Cortex of kidney (tissue), 1 donor: ENCODE data around the gene RNPEP.
"Not testable (repeated sequence)": the region's sequence is repeated elsewhere in the genome, so short reads cannot be mapped to it uniquely, and the experiment has no call there.

Experiments
- DNase-seq: peaks from one replicate; lab custom pipeline; 2025; lab: John Stamatoyannopoulos, UW

RNPEP gene, protein sequence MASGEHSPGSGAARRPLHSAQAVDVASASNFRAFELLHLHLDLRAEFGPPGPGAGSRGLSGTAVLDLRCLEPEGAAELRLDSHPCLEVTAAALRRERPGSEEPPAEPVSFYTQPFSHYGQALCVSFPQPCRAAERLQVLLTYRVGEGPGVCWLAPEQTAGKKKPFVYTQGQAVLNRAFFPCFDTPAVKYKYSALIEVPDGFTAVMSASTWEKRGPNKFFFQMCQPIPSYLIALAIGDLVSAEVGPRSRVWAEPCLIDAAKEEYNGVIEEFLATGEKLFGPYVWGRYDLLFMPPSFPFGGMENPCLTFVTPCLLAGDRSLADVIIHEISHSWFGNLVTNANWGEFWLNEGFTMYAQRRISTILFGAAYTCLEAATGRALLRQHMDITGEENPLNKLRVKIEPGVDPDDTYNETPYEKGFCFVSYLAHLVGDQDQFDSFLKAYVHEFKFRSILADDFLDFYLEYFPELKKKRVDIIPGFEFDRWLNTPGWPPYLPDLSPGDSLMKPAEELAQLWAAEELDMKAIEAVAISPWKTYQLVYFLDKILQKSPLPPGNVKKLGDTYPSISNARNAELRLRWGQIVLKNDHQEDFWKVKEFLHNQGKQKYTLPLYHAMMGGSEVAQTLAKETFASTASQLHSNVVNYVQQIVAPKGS

DNA sequence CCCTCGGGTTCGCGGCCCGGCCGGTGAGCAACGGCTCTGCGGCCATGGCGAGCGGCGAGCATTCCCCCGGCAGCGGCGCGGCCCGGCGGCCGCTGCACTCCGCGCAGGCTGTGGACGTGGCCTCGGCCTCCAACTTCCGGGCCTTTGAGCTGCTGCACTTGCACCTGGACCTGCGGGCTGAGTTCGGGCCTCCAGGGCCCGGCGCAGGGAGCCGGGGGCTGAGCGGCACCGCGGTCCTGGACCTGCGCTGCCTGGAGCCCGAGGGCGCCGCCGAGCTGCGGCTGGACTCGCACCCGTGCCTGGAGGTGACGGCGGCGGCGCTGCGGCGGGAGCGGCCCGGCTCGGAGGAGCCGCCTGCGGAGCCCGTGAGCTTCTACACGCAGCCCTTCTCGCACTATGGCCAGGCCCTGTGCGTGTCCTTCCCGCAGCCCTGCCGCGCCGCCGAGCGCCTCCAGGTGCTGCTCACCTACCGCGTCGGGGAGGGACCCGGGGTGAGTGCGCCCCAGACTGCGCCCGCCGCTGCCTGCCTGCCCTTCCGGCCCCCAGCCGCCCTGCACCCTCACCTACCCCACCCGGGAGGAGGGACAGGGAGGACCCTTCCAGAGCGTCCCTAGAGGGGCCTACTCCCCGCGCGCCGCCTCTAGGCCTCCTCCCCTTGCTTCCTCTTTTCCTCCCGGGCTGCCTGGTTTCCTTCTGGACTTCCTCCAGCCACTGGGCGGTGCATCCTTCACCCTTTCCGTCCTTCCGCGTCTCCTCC, at the start of gene RNPEP:
Gene RNPEP (plus strand): TSS at position 26 of the 757 bp plus-strand sequence. CDS start 19 bp downstream, at position 45.
- DNase-seq, result no peak

DNA sequence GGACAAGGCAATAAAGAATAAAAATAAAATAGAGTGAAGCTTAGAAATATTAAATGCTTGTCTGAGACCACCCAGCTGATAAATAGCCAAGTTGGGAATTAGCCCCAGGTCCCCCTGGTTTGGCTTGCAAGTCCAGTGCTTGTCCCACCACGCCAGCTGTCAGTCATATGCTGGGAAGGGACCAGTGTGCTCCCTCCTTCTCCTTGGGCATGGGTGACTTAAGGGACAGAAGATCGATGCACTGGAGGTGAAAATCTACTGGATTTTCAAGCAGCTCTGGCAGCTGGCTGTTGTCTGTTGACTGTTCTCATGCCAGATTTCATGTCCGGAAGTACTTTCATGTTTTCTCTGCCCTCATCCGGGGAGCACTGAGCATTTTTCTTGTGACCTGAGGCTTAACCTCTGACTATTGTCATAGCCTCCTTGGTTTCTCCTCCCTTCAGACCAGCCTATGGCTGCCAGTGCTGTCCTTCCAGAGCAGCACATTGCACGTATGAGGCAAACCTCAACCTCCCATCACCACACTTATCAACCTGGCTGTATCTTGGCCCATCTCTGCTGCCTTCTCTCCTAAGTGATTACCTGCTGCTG, 48.5 kb upstream of the RNPEP start:
- no peak for DNase-seq

DNA sequence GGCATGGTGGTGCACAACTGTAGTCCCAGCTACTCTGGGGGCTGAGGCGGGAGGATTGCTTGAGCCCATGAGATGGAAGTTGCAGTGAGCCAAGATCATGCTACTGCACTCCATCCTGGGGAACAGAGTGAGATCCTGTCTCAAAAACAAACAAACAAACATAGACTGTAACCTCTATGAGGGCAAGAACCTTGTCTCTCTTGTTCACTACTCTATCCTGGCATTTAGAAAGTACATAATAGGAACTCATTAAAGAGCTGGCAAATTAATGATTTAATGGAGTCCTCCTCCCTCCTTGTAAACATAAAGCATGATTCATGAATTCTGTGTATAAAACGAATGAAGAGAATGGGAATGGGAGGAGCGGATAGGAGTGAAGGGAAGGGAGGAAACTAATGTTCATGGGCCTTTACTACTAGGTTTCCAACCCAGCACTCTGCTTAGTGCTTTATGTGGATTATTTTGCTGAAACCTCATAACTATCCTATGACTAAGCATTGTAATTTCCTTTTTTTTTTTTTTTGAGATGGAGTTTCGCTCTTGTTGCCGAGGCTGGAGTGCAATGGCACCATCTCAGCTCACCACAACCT, 44.7 kb upstream of the RNPEP start:
- no peak for DNase-seq

DNA sequence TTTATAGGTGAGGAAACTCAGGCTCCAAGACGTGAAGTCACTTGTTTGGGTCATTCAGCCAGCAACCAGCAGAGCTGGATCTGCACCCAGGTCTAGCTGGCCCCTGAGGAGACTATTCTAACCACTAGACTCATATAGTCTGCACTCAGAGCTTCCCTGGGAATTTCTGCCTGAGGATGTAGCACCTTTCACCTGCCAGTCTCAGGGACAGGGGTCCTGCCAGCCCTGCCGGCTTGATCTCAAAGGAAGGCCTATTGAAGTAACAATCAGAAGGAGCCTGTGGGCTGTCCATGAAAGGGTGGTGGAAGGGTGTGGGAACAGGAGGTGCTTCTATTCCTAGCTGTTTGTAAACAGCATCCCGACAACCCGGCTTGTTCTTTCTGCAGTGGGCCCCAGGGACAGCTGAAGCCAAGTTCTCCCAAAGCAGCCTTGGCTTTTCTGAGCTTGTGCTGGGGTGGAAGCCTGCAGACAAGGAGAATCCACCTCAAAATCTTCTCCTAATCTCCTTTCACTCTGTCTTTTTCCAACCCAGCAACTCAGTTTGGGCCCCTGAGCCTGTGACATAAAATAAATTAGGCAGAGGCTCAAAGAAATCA, 43.9 kb upstream of the RNPEP start:
- no peak for DNase-seq

DNA sequence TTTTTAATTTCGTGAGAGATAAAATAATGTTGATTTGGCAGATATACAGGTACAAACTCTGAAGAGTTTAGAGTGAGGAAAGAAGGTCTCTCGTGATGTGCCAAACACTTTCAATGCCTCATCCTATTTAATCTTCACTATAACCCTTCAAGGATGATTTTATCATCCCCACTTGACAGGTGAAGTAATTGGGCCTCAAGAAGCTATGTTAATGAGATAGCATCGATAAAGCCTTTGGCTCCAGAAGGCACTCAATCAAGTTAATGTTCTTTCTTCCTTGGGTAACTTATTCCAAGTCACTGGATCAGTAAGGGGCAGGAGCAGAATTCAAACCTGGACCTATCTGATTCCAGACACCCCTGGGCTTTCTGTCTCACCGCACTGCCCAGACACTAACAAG, 43.3 kb upstream of the RNPEP start:
- DNase-seq, result no peak

DNA sequence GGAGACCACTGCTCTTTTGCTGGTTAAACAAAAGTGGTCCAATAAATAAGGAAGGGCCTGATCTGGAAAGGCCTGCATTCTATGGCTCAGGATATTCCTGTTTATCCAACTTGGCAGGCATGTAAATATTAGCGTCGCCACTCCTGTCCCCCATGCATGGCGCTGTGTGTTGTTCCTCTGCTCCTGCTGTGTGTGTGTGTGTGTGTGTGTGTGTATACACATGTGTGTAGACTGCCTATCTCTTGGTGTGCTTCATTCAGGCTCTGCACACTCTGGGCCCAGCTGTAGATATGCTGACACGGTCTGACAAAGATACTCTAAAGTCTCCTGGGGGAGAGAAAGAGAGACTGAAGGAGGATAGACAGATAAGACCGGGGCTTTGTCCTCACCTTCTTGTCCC, 42.9 kb upstream of the RNPEP start:
- no peak for DNase-seq

DNA sequence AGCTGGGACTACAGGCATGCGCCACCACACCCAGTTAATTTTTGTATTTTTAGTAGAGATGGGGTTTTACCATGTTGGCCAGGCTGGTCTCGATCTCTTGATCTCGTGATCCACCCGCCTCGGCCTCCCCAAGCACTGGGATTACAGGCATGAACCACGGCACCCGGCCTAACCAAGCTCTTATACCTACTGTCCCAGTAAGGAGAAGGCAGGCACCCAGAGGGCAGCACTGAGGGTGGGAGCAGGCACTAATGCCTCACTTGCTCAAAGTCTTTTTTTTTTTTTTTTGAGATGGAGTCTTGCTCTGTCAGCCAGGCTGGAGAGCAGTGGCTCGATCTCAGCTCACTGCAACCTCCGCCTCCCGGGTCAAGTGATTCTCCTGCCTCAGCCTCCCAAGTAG, 42.1 kb upstream of the RNPEP start:
- DNase-seq, result not testable (repeated sequence)

DNA sequence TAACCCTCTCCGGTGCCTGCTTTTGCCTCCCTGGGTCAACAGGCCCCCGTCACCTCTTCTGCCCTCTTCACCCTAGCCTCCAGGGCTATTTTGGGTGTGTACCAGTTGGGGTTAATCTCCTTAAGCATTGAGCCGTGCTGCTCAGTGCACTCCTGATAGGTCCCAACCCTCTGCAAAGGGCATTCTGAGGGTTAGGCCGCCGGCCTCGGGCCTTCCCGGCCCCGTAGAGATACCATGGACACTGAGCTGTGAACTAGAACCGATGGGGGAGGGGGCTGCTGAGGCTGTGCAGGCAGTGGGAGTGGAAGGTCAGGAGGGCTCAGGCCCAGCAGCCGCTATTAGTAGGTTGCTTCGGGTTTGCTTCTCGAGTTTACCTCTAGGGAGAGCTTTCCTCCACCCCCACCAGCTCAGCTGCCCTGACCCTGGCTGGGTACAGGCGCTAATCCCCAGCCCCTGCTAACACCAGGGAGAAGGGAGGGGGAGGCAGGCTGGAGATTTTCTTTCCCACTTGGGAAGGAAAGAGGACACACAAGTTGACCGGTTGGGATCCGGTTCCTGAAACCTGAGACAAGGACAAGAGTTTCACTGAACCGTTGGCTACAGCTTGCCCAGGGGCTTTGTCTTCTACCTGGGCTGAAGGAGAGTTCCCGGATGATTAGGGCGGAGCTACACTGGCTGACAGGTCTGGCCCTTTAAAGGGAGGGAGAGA, 40.9 kb upstream of the RNPEP start:
- no peak for DNase-seq

DNA sequence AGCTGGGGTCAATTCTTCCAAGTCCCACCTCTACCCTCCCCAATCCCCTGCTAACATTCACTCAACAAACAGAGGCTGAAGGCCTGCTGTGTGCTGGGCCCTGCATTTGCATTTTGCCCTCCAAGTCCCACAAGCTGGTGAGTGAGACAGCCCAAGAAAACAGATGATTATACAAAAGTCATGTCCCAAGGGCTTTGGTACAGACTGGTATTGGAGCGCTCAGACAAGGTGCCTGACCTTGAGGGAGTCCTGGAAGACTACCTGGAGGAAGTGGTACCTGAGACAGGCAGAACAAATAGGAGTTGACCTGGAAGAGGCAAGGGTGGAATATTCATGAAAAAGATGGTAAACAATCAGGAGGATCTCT, 40.3 kb upstream of the RNPEP start:
- DNase-seq, result no peak

DNA sequence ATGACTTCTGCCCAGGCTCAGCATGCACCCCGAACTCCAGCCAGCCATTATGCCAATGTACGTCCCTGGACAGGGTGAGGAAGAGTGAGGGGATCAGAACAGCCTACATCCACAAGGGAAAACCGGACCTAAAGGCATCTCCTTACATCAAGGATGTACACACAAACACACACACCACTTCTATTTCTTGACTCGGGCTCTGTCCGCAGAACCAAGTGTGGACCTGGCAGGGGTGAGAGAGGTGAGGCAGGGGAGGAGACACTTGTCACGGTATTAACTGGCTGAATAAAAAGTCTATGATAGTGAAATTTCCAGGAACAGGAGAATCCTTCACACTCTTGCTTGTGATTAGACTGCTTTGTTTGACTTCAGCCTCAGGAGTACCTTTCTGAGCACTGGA, 38.4 kb upstream of the RNPEP start:
- DNase-seq, result no peak

DNA sequence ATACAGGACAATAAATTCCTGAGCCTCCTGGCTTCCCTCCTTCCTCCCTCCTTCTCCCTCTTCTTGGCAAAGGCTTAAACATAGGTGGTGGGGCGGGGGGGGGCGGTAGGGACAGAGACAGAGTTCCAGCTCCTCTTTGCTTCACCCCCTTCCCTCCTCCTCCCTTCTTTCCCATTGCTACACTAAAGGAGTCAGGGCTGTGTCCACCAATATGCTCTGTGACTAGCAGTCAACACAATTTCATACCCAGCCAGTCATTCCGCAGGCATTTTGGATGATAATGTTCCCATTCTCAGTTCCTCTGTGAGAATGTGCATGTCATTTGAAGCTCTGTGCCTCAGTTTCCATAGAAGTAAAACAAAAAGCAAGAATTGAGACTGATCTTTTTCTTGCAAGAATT, 37.8 kb upstream of the RNPEP start:
- DNase-seq, result no peak

DNA sequence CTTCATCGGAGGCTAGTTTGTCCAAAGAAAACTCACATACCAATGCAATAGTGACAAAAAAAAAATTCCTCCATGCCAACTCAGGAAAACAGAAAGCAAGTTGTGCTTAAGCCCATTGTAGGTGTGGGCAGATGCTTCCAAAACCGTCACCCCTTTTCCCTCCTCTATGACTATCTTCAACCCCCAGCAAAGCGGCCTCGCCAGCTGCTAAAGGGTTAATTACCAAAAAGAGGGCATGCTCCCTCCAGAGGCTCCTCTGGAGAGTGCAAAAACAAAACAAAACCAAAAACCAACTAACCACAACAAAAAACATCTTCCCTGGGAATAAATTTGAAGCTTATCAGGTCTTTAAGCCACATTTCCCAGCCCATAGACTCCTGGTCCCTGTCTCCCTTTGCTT, 37.3 kb upstream of the RNPEP start:
- DNase-seq, result no peak

DNA sequence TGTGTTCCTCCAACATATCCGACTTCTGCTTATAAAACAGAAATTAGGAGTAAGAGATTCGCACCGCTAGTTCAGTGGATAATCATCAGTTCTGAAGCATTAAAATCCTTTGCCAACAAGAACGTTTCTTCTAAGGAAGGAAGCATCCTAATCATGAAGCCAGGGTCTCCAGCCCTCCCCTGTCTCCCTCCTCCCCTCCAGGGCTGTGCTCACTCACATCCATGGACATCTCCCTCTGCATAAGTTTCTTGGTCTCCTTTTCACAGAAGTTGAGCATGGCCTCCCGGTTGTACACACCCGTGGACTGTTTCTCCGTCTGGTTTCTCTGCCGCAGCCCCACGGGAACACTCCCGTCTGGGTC, 36.6 kb upstream of the RNPEP start:
- DNase-seq, result no peak

DNA sequence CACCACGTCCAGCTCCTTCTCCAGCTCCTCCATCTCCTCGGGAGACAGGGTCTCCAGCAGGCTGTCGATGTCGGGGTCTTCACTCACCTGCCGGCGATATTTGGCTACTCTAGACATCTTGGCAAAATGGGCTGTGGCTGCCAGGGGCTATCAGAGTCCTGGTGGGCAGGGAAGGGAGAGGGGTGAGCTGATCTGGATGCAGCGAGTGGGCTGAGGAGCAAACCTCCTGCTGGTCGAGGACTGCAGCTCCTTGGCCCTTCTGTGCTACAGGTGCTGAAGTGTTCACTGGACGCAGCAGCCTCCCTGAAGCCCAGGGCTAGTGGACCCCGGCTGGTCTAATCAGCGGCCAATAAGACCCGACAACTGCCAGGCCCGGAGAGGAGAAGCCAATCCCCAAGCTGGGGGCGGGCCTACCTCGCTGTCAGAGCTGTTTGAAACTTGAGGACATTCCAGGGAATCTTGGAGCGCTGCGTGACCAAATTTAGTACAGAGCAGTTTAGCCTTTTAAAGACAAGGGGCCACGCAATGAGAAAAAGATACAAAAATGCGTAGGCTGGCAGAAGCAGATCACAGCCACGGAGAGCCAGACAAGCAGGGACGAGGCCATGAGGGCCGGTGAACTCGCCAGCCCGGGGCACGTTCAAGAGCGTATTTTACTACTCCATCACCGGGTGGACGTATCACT, 36.1 kb upstream of the RNPEP start, which contains the start of gene LMOD1:
Gene LMOD1 (minus strand): TSS at position 325 of the 685 bp plus-strand sequence. CDS start 208 bp downstream, at position 117.
- no peak for DNase-seq

DNA sequence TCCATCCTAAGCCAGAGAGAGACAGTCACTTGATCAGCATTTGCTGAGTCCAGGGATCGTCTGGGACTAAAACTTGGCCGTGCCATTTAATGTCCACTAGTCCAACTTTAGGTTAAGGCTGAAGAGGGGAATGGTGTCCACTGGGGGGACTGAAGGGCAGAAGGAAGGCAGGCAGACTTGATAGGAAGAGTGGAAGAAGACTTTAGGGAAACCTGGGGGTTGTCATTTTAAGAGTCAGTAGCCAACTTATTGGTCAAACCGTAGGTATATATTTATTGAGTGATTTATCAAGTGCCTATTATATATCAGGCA, 34.8 kb upstream of the RNPEP start:
- no peak for DNase-seq

DNA sequence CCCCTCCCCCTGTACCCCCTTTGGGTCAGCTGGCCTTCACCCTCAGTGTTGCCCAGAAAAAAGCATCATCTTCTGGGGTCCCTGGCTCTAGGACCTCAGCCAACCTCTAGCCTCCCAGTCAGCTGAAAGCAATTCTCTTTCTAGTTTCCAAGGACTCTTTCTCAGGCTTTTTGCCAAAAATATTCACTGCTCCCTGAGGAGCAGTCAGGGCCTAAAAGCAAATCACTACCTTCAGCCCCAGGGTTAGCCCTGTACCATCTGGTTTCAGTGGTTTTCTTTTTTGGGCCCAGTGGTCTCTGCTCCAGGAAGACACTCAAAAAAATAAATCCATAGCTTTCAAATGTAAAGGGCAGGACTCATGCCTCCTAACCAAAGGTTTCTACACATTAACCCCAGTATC, 33.0 kb upstream of the RNPEP start:
- no peak for DNase-seq

DNA sequence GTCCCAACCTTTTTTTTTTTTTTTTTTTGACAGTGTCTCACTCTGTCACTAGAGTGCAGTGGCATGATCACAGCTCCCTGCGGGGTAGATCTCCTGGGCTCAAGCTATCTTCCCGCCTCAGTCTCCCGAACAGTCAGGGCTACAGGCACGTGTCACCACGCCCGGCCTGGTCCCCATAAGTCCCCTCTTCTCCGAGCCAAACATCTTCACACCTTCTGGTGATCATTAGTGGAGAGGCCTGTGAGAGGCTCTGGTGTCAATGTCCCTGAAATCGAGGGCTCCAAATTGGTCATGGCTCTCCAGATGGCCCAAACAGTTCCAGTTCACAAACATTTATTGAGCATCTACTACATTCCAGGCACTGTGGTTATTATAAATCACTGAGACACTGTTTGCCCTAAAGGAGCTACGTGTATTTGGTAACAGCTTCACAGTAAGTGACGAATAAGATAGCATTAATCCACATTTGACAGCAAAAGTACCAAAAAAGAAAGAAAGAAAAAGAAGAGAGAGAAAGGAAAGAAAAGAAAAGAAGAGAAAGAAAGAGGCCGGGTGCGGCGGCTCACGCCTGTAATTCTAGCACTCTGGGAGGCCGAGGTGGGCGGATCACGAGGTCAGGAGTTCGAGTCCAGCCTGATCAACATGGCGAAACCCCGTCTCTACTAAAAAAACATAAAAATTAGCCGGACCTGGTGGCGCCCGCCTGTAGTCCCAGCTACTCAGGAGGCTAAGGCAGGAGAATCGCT, 28.0 kb upstream of the RNPEP start:
- DNase-seq, result no peak

DNA sequence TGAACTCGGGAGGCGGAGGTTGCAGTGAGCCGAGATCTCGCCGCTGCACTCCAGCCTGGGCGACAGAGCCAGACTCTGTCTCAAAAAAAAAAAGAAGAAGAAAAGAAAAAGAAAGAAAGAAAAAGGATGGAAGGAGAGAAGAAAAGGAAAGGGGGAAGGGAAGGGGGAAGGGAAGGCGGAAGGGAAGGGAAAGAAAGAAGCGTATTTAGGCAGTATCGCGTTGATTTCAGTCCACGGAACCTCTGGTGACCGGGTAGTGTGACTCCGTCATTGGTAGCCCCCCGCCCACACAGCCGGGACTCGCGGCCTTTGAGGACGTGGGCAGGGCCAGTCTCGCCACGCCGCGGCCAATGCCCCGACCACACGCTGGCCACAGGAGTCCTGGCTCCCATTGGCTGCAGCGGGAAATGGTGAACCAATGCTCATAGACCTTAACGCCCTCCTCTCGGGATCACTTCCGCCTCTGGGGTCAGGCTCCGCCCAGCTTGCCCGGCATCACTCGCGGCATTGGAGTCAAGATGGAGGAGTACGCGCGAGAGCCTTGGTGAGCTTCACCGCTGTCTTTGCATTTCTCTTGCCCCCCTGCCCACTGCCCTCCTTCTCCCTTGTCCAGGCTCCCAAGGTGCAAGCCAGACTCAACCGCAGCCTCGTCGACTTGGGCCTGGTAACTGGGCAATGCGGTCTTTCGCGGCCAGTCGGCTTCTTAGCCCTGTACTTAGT, 27.3 kb upstream of the RNPEP start, which contains the start of gene TIMM17A:
Gene TIMM17A (plus strand): TSS at position 495 of the 720 bp plus-strand sequence. CDS start 24 bp downstream, at position 519.
- DNase-seq, result no peak

DNA sequence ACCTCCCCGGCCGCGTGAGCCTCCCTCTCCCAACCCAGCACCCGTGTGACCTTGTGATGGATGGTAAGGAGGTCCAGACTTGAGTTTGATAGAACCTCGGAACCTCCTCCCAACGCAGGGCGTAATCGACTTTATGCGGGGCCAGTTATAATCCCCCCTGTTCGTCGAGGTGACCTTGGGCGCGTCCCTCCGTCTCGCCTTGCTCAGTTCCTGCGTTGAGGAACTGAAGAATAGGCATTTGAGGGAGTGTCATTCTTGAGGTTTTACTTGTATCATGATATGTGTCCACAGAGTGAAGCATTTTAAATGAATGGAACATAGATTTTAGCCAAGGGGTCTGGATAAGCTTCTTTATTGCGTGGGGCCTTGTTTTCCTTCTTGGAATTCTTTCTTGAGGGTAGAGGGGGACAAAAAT, 26.7 kb upstream of the RNPEP start:
- DNase-seq, result no peak
